Neural cell (in vitro differentiated cells): ENCODE measurements around the gene MFN1. TPM values are rescaled to one million over a fixed set of nuclear protein-coding genes. Genes with fewer than 3 reads are reported as not detected.

Experiments used
- H2AFZ ChIP-seq: fragments of 200-600, 300-800 bp; sonication (generic), shearing (Covaris generic); 2 replicates; pipeline ENCODE4 v1.6.0; 2014; ENCODE audit warnings: low read depth, mild to moderate bottlenecking, antibody characterized with exemption, low read length, moderate library complexity
- H3F3A ChIP-seq: fragments of 200-600 bp; shearing (Covaris generic); 2 replicates; pipeline ENCODE4 v1.6.1; 2016; ENCODE audit warnings: mild to moderate bottlenecking, moderate library complexity, mixed read lengths, antibody characterized with exemption, low read length; ENCODE audit not compliant: insufficient read depth, poor library complexity, severe bottlenecking
- H3K27ac ChIP-seq: fragments of 200-600, 300-800 bp; sonication (generic), shearing (Covaris generic); 2 replicates; pipeline ENCODE4 v1.5.1; 2014; ENCODE audit warnings: mild to moderate bottlenecking, low read length, moderate library complexity
- H3K27me3 ChIP-seq: fragments of 300-800, 200-600 bp; sonication (generic), shearing (Covaris generic); 2 replicates; pipeline ENCODE4 v1.6.0; 2014; ENCODE audit warnings: mild to moderate bottlenecking, low read depth, low read length, moderate library complexity; ENCODE audit not compliant: insufficient read depth
- H3K36me3 ChIP-seq: fragments of 300-800, 200-600 bp; sonication (generic), shearing (Covaris generic); 2 replicates; pipeline ENCODE4 v1.5.1; 2014; ENCODE audit warnings: mild to moderate bottlenecking, antibody characterized with exemption, low read length, moderate library complexity; ENCODE audit not compliant: insufficient read depth
- H3K4me2 ChIP-seq: fragments of 300-800, 200-600 bp; sonication (generic), shearing (Covaris generic); 2 replicates; pipeline ENCODE4 v1.6.0; 2014; ENCODE audit warnings: mild to moderate bottlenecking, low read length
- H3K4me3 ChIP-seq: fragments of 300-800, 200-600 bp; sonication (generic), shearing (Covaris generic); 2 replicates; pipeline ENCODE4 v1.5.1; 2014; ENCODE audit warnings: mild to moderate bottlenecking, low read length, moderate library complexity
- H3K79me2 ChIP-seq: fragments of 200-600 bp; shearing (Covaris generic); replicated peaks from 2 replicates; pipeline ENCODE4 v1.6.0; 2014; ENCODE audit warnings: mild to moderate bottlenecking, low read length, moderate library complexity; ENCODE audit not compliant: insufficient read depth
- H3K9ac ChIP-seq: fragments of 300-800, 200-600 bp; sonication (generic), shearing (Covaris generic); 2 replicates; pipeline ENCODE4 v1.6.1; 2016; ENCODE audit warnings: mild to moderate bottlenecking, low read length, mixed read lengths
- H3K9me2 ChIP-seq: fragments of 200-600 bp; shearing (Covaris generic); 2 replicates; pipeline ENCODE4 v1.6.1; 2016; ENCODE audit warnings: mild to moderate bottlenecking, low read length, mixed read lengths; ENCODE audit not compliant: insufficient read depth
- H3K9me3 ChIP-seq: fragments of 200-600, 300-800 bp; sonication (generic), shearing (Covaris generic); 2 replicates; pipeline ENCODE4 v1.6.1; 2016; ENCODE audit warnings: mild to moderate bottlenecking, mixed run types, low read length, moderate library complexity, mixed read lengths
- H4K20me1 ChIP-seq: fragments of 200-600 bp; shearing (Covaris generic); 2 replicates; pipeline ENCODE4 v1.6.1; 2016; ENCODE audit warnings: mild to moderate bottlenecking, mixed run types; ENCODE audit not compliant: insufficient read depth
- EP300 ChIP-seq: fragments of 450-650 bp; conservative IDR thresholded peaks from 2 replicates; pipeline ENCODE4 v1.6.1; 2014; ENCODE audit warnings: antibody characterized with exemption, mild to moderate bottlenecking, moderate library complexity; ENCODE audit not compliant: poor library complexity, severe bottlenecking
- EZH2 ChIP-seq: fragments of 200-600, 300-800 bp; shearing (Covaris generic), sonication (generic); IDR thresholded peaks from 2 replicates; pipeline ENCODE4 v1.6.1; 2014; ENCODE audit warnings: antibody characterized with exemption, low read length, borderline replicate concordance, mild to moderate bottlenecking; ENCODE audit not compliant: insufficient read depth, poor library complexity, severe bottlenecking
- MXI1 ChIP-seq: fragments of 450-650 bp; conservative IDR thresholded peaks from 2 replicates; pipeline ENCODE4 v1.6.1; 2014; ENCODE audit warnings: antibody characterized with exemption, mild to moderate bottlenecking; ENCODE audit not compliant: poor library complexity, severe bottlenecking
- POLR2AphosphoS5 ChIP-seq: IDR thresholded peaks from 2 replicates; pipeline ENCODE4 v1.6.1; 2012
- RAD21 ChIP-seq: fragments of 450-650 bp; conservative IDR thresholded peaks from 2 replicates; pipeline ENCODE4 v1.6.1; 2014; ENCODE audit warnings: antibody characterized with exemption, mild to moderate bottlenecking, moderate library complexity
- SMC3 ChIP-seq: fragments of 450-650 bp; conservative IDR thresholded peaks from 2 replicates; pipeline ENCODE4 v1.6.1; 2014; ENCODE audit warnings: antibody characterized with exemption, mild to moderate bottlenecking, moderate library complexity; ENCODE audit not compliant: poor library complexity
- TAF1 ChIP-seq: IDR thresholded peaks from 2 replicates; pipeline ENCODE4 v1.6.1; 2012; ENCODE audit warnings: low read depth
- polyA plus RNA-seq: library from polyadenylated mRNA; depleted of rRNA; stranded (reverse); fragments of >200 nt; gene quantifications from 2 replicates; pipeline ENCODE4 v1.2.3, GENCODE V29; 2014
- TF ChIP-seq, protein P1 (sequence below): fragments of 450-650 bp; IDR thresholded peaks from 2 replicates; pipeline ENCODE4 v1.5.1; 2014; ENCODE audit warnings: antibody characterized with exemption, mild to moderate bottlenecking, moderate library complexity; ENCODE audit not compliant: poor library complexity, severe bottlenecking
- TF ChIP-seq, protein P2 (sequence below): IDR thresholded peaks from 2 replicates; pipeline ENCODE4 v1.6.1; 2012; ENCODE audit warnings: borderline replicate concordance

The MFN1 gene
- polyA plus RNA-seq, 1 donor from 2014 or later: 78.8 TPM

DNA sequence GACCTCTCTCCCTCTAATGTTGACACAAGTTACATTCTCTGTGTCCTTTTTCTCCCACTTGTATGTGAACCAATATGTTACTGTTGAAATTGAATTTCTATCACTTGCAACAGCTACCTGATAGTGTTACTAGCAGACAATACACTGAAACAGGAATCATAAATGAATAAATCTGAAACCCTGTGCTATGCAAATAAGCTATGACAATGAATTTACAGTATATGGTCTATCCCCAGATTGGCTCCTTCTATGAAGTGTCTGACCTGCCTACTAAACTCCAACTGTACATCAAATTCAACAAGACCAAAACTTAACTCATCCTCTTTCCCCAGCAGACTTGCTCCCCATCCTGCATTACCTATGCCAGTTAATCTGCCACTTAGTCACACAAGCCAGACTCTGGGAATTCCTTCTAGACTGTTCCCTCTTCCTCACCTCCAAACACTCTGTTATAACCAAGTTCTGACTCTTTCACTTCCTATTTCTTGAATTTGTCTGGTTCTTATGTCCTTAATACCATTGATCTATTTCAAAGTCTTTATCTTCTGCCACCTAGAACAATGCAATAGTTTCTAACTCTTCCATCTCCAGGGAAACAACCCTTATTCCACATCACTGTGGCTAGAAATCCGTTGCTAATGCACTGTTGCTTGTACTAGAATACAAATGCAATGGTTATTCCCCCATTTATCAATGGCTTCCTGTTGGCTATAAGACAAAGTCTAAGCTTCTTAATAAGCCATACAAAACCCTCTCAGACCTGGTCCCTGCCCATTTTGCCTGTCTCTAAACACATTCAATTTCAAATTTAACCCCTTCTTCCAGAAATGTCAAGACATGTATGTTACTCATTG, 38.1 kb upstream of the MFN1 start:
- TF ChIP-seq SMC3 (no peak), EP300 (no peak), EZH2 (no peak), RAD21 (no peak), POLR2AphosphoS5 (no peak), TAF1 (no peak), MXI1 (no peak)
- TF ChIP-seq, protein P1, sequence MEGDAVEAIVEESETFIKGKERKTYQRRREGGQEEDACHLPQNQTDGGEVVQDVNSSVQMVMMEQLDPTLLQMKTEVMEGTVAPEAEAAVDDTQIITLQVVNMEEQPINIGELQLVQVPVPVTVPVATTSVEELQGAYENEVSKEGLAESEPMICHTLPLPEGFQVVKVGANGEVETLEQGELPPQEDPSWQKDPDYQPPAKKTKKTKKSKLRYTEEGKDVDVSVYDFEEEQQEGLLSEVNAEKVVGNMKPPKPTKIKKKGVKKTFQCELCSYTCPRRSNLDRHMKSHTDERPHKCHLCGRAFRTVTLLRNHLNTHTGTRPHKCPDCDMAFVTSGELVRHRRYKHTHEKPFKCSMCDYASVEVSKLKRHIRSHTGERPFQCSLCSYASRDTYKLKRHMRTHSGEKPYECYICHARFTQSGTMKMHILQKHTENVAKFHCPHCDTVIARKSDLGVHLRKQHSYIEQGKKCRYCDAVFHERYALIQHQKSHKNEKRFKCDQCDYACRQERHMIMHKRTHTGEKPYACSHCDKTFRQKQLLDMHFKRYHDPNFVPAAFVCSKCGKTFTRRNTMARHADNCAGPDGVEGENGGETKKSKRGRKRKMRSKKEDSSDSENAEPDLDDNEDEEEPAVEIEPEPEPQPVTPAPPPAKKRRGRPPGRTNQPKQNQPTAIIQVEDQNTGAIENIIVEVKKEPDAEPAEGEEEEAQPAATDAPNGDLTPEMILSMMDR: no peak
- TF ChIP-seq, protein P2, sequence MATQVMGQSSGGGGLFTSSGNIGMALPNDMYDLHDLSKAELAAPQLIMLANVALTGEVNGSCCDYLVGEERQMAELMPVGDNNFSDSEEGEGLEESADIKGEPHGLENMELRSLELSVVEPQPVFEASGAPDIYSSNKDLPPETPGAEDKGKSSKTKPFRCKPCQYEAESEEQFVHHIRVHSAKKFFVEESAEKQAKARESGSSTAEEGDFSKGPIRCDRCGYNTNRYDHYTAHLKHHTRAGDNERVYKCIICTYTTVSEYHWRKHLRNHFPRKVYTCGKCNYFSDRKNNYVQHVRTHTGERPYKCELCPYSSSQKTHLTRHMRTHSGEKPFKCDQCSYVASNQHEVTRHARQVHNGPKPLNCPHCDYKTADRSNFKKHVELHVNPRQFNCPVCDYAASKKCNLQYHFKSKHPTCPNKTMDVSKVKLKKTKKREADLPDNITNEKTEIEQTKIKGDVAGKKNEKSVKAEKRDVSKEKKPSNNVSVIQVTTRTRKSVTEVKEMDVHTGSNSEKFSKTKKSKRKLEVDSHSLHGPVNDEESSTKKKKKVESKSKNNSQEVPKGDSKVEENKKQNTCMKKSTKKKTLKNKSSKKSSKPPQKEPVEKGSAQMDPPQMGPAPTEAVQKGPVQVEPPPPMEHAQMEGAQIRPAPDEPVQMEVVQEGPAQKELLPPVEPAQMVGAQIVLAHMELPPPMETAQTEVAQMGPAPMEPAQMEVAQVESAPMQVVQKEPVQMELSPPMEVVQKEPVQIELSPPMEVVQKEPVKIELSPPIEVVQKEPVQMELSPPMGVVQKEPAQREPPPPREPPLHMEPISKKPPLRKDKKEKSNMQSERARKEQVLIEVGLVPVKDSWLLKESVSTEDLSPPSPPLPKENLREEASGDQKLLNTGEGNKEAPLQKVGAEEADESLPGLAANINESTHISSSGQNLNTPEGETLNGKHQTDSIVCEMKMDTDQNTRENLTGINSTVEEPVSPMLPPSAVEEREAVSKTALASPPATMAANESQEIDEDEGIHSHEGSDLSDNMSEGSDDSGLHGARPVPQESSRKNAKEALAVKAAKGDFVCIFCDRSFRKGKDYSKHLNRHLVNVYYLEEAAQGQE: no peak
- Histone ChIP-seq H4K20me1 (no peaks in the 10 kb centered on the region), H3K9me3 (no peaks in the 10 kb centered on the region), H3K4me2 (no peak overlapping the region), H3F3A (no peaks in the 10 kb centered on the region), H3K79me2 (no peaks in the 10 kb centered on the region), H3K27ac (no peak overlapping the region), H3K27me3 (no peaks in the 10 kb centered on the region), H3K36me3 (no peaks in the 10 kb centered on the region), H3K4me3 (no peak overlapping the region), H3K9me2 (no peaks in the 10 kb centered on the region), H3K9ac (no peak overlapping the region), H2AFZ (no peak overlapping the region)

DNA sequence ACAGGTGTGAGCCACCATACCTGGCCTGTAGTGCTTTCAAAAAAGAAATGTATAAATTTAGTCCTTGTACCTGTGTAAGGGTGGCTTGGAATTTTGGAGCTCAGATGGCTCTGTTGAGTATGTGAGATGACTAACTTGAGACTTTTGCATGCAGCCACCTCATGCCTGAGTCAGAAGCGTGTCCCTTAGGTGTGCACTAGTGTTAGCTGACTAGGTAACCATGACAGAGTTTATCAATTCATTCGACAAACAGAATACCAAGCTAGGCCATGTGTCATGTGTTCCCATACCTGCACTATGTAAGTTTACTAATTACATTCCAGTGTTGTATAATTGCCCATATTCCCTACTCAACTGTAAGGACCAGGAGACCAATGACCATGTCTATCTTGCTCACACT, 28.6 kb upstream of the MFN1 start:
- H2AFZ ChIP-seq: no peak overlapping the region
- no peak overlapping the region for H3K4me2 ChIP-seq
- H3K9ac ChIP-seq: no peak overlapping the region
- H3K27me3 ChIP-seq: no peaks in the 10 kb centered on the region
- TF ChIP-seq MXI1: no peak
- no peak for TF ChIP-seq RAD21
- TF ChIP-seq, protein P1: no peak
- no peak for TF ChIP-seq EZH2
- TF ChIP-seq, protein P2: no peak
- no peak for TF ChIP-seq EP300
- no peak for TF ChIP-seq SMC3
- TF ChIP-seq TAF1: no peak
- no peaks in the 10 kb centered on the region for H3K9me2 ChIP-seq
- H3K36me3 ChIP-seq: no peaks in the 10 kb centered on the region
- no peak overlapping the region for H3K27ac ChIP-seq
- H3K9me3 ChIP-seq: no peaks in the 10 kb centered on the region
- H3K79me2 ChIP-seq: peaks cover 2% of the 10 kb centered on the region
- no peak overlapping the region for H3K4me3 ChIP-seq
- no peaks in the 10 kb centered on the region for H4K20me1 ChIP-seq
- peaks cover 10% of the 10 kb centered on the region for H3F3A ChIP-seq
